Activated effector memory CD4-positive, alpha-beta T cell treated with Interleukin-2 at 50 U/mL for 16 hours (primary cell): Measurements from ENCODE around the gene MAML3.

Experiments used
- DNase-seq: peaks from one replicate; pipeline ENCODE4 v3.0.0-alpha.2; 2020

MAML3 gene

GRCh38 chr4:139768366-139768765 is 385.6 kb downstream of the MAML3 start:
- no peak for DNase-seq

GRCh38 chr4:139767585-139767984 is 386.4 kb downstream of the MAML3 start:
- no peak for DNase-seq

- no peak for DNase-seq
Measured at GRCh38 chr4:139767168-139767567, 386.8 kb downstream of the MAML3 start.

GRCh38 chr4:139764686-139765310 is 389.2 kb downstream of the MAML3 start:
- DNase-seq: no peak

GRCh38 chr4:139764182-139764581 is 389.8 kb downstream of the MAML3 start:
- no peak for DNase-seq

- DNase-seq: no peak
Measured at GRCh38 chr4:139763672-139764071, 390.3 kb downstream of the MAML3 start.

GRCh38 chr4:139763205-139763604 is 390.8 kb downstream of the MAML3 start:
- no peak for DNase-seq

GRCh38 chr4:139762720-139763119 is 391.3 kb downstream of the MAML3 start:
- DNase-seq: no peak

GRCh38 chr4:139761461-139761860 is 392.5 kb downstream of the MAML3 start:
- no peak for DNase-seq

GRCh38 chr4:139760567-139760966 is 393.4 kb downstream of the MAML3 start:
- DNase-seq: no peak

GRCh38 chr4:139759097-139759496 is 394.9 kb downstream of the MAML3 start:
- no peak for DNase-seq

- no peak for DNase-seq
Measured at GRCh38 chr4:139756391-139757180, 397.4 kb downstream of the MAML3 start.

- no peak for DNase-seq
Measured at GRCh38 chr4:139754938-139755337, 399.0 kb downstream of the MAML3 start.

GRCh38 chr4:139753686-139754085 is 400.3 kb downstream of the MAML3 start:
- no peak for DNase-seq

- DNase-seq: no peak
Measured at GRCh38 chr4:139749835-139750498, 404.0 kb downstream of the MAML3 start.

- DNase-seq: no peak
Measured at GRCh38 chr4:139749338-139749737, 404.6 kb downstream of the MAML3 start.

GRCh38 chr4:139746431-139747171 is 407.4 kb downstream of the MAML3 start:
- DNase-seq: no peak

- DNase-seq: no peak
Measured at GRCh38 chr4:139745111-139745639, 408.8 kb downstream of the MAML3 start.

GRCh38 chr4:139744232-139744631 is 409.8 kb downstream of the MAML3 start:
- DNase-seq: no peak

- DNase-seq: no peak
Measured at GRCh38 chr4:139743027-139743426, 411.0 kb downstream of the MAML3 start.

GRCh38 chr4:139740531-139741041 is 413.4 kb downstream of the MAML3 start:
- DNase-seq: no peak

GRCh38 chr4:139740121-139740520 is 413.9 kb downstream of the MAML3 start:
- DNase-seq: no peak
